HG03521 (cell line): ENCODE data around the gene PIK3C2G.

Experiments
- ATAC-seq: cut with Tn5 transposase; IDR thresholded peaks from one replicate; pipeline ENCODE4 v1.9.1; 2021; ENCODE audit warnings: mild to moderate bottlenecking, moderate library complexity; ENCODE audit not compliant: unreplicated experiment

Gene PIK3C2G

GRCh38 chr12:18270958-18271460 lies 9.7 kb downstream of the PIK3C2G start:
- no peak for ATAC-seq

GRCh38 chr12:18275981-18276380 lies 14.7 kb downstream of the PIK3C2G start:
- ATAC-seq: no peak

- ATAC-seq: no peak
Observed at GRCh38 chr12:18277196-18277595, 15.9 kb downstream of the PIK3C2G start.

- no peak for ATAC-seq
Observed at GRCh38 chr12:18280728-18281127, 19.4 kb downstream of the PIK3C2G start.

GRCh38 chr12:18281941-18282340 lies 20.6 kb downstream of the PIK3C2G start:
- ATAC-seq: no peak

GRCh38 chr12:18283831-18284230 lies 22.5 kb downstream of the PIK3C2G start:
- ATAC-seq: no peak

- no peak for ATAC-seq
Observed at GRCh38 chr12:18284386-18284785, 23.1 kb downstream of the PIK3C2G start.

- no peak for ATAC-seq
Observed at GRCh38 chr12:18285161-18285560, 23.8 kb downstream of the PIK3C2G start.

GRCh38 chr12:18290386-18290785 lies 29.1 kb downstream of the PIK3C2G start:
- no peak for ATAC-seq

- no peak for ATAC-seq
Observed at GRCh38 chr12:18294889-18295288, 33.6 kb downstream of the PIK3C2G start.

- no peak for ATAC-seq
Observed at GRCh38 chr12:18296201-18296908, 35.0 kb downstream of the PIK3C2G start.

- ATAC-seq: no peak
Observed at GRCh38 chr12:18296909-18297280, 35.6 kb downstream of the PIK3C2G start.

- ATAC-seq: no peak
Observed at GRCh38 chr12:18297902-18298301, 36.6 kb downstream of the PIK3C2G start.

GRCh38 chr12:18302809-18303430 lies 41.6 kb downstream of the PIK3C2G start:
- ATAC-seq: no peak

GRCh38 chr12:18304609-18305008 lies 43.3 kb downstream of the PIK3C2G start:
- ATAC-seq: no peak

GRCh38 chr12:18306311-18306710 lies 45.0 kb downstream of the PIK3C2G start:
- no peak for ATAC-seq

- ATAC-seq: no peak
Observed at GRCh38 chr12:18313306-18313705, 52.0 kb downstream of the PIK3C2G start.

GRCh38 chr12:18320036-18320617 lies 58.8 kb downstream of the PIK3C2G start:
- no peak for ATAC-seq

GRCh38 chr12:18320976-18321375 lies 59.7 kb downstream of the PIK3C2G start:
- ATAC-seq: no peak

GRCh38 chr12:18323159-18323558 lies 61.8 kb downstream of the PIK3C2G start:
- ATAC-seq: no peak

GRCh38 chr12:18327036-18327435 lies 65.7 kb downstream of the PIK3C2G start:
- ATAC-seq: no peak

- ATAC-seq: no peak
Observed at GRCh38 chr12:18332173-18332572, 70.9 kb downstream of the PIK3C2G start.
